GM12872 (cell line): ENCODE data around the gene CPNE5.

Experiments
- TF ChIP-seq, protein P1 (sequence below): IDR thresholded peaks from 3 replicates; pipeline ENCODE4 v1.5.1; 2011; ENCODE audit warnings: low read depth, mild to moderate bottlenecking, low read length, moderate library complexity; ENCODE audit not compliant: insufficient read depth

CPNE5 gene

DNA sequence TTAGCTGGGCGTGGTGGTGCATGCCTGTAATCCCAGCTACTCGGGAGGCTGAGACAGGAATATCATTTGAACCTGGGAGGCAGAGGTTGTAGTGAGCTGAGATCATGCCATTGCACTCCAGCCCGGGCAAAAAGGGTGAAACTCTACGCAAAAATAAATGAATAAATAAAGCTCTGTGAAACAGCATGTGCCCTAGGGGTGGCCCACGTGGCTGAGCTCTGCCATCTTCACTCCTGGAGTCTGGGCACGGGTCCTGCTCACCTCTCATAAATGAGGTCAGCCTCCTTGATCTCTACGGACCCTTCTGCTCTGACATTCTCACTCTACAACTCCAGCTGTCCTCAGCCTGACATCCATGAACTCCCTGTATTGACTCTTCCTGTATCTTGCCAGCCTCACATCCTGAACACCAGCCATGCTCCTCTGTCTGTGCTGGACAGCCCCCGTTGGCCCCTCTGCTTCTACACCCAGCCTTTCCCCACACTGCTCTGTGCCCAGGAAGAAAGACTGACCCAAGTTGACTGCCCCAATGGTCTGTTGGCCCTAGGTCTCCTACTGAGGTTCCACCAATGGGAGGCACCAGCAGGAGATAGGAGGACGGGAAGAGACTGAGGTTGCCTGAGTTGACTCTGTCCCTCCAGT is 21.9 kb downstream of the CPNE5 start:
- TF ChIP-seq, protein P1, sequence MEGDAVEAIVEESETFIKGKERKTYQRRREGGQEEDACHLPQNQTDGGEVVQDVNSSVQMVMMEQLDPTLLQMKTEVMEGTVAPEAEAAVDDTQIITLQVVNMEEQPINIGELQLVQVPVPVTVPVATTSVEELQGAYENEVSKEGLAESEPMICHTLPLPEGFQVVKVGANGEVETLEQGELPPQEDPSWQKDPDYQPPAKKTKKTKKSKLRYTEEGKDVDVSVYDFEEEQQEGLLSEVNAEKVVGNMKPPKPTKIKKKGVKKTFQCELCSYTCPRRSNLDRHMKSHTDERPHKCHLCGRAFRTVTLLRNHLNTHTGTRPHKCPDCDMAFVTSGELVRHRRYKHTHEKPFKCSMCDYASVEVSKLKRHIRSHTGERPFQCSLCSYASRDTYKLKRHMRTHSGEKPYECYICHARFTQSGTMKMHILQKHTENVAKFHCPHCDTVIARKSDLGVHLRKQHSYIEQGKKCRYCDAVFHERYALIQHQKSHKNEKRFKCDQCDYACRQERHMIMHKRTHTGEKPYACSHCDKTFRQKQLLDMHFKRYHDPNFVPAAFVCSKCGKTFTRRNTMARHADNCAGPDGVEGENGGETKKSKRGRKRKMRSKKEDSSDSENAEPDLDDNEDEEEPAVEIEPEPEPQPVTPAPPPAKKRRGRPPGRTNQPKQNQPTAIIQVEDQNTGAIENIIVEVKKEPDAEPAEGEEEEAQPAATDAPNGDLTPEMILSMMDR = no peak

DNA sequence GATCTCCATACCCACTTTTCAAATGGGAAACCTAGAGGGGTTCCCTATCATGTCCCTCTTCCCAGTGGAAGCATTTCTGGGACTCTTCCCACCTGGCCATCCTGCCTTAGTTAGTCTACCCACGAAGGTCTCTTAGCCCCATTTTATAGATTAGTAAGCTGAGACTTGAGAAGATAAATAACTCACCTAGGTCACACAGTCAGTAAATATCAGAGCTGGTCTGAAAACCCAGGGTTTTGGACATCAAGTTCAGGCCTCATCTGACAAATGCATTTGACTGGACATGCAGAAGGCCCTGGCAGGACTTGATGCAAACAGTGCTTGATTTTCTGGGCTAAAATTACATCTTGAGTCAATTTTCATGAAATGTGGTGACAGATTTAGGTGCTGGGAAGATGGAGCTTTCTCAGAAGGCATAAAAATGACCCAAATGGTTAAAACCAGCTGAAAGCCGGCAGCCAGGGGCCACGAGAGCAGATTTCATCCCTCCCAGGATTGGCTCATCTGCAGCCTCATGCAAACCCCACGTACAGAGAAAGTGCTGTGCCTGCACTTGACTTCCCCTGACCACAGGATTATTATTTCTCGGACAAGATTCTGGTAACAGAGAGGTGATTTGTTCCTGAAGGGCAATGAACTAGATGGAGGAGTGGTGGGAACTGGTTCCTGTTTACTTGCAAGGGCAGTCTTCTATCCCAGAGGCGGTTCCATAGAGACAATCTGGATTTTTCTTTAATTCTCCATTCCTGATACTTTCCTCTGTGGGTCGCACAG is 23.1 kb downstream of the CPNE5 start:
- TF ChIP-seq, protein P1 = no peak

DNA sequence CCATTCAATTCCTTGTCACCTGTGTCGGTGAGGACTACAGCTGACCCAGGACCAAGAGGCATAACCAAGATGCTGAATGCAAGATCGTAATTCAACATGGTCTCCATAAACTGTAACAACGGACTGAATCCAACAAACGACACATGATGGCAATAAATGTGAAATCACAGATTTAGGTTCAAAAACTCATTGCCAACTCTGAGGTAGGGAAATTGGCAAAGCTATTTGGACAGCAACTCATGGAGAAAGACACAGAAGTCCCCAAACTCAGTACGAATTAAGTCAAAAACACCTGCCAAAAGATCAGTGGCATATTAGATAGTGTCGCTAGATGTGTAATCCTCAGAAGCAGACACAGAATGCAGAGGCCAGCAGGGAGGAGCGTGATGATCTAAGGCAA is 25.0 kb downstream of the CPNE5 start:
- TF ChIP-seq, protein P1 = no peak

DNA sequence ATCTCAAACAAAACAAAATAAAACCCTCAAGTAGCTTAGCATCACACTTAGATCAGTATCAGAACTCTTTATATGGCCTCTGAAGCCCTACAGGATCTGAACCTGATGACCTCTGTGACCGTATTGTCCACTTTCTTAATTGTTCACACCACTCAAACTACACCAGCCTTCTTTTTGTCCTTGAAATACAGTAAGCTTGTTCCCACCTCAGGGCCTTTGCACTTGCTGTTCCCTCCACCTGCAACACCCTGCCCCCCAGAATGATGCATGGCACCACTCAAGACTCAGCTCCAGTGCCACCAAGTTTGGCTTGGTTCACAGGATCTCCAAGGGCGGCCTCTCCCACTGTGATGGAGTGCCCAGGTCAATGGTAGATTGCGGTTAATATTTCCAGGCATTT is 25.7 kb downstream of the CPNE5 start:
- TF ChIP-seq, protein P1 = no peak

DNA sequence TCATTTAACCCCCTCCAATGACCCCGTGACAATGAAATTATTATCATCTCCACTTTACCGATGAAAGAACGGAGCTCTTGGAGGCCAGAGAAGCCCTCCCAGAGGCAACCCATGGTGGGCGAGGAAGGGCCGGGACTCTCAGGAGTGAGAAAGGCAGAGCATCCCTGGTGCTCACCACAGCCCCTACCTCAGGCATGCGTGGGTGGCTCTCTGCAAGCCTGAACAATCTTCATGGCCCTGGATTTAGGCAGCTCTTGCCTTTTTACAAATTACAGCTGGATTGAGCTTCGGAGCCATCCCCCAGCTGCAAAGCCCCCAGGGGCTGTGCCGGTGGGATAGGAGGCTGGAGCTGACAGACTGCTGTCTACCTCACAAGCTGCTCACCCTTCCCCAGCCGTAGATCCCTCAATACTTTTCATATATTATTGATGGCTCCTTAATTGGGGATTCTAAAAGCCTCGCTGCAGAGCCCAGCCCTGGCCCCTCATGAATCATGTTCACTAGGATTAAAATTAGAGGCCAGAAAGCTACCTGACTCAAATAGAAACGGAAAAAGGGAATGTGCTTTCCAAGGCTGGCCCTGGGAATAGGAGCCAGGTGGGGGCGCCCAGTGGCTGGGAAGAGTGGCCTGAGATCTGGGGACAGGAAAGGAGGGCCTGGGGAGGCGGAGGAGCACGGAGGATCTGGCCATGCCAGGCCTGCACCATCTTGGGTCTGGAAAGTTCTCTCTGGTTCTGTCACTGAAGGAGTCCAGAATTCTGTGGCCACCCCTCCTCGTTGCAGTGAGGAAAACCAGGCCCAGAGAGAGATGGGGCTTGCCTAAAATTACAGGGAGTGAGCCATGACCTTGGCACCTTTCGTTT is 29.1 kb downstream of the CPNE5 start:
- TF ChIP-seq, protein P1 = no peak

DNA sequence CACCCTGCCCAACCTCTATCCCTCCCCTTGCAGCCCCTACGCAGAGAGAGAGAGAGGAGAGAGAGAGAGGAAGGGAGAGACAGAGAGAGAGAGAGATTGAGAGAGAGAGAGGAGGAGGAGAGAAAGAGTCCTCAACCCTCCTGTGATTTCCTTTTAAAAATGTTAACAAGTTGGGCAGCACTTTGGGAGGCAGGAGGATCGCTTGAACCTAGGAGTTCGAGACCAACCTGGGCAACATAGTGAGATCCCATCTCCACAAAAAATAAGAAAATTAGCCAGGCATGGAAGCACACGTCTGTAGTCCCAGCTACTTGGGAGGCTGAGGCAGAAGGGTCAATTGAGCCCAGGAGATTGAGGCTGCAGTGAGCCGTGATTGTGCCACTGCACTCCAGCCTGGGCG is 30.1 kb downstream of the CPNE5 start:
- TF ChIP-seq, protein P1 = no peak

DNA sequence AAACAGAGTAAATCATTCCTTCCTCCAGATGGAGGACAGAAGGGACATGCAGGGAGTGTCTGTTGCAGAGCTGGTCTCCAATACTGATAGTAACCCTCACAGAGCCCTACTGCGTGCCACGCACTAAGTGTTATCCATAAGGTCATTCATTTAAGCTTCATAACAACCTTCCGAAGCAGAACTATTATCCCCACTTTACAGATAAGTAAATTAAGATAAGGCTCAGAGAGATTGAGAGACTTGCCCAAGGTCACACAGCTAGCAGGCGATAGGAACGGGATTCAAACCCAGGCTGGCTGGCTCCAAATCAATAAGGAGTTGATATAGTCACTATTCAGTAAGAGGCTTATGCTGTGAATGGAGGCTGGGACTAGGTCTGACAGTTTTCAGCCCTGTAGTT is 30.6 kb downstream of the CPNE5 start:
- TF ChIP-seq, protein P1 = no peak
